GM12801 (cell line): ENCODE measurements around the gene APOBEC4.

Experiments used
- CTCF ChIP-seq: IDR thresholded peaks from one replicate; pipeline ENCODE4 v1.5.1; 2011; ENCODE audit warnings: control low read depth; ENCODE audit not compliant: insufficient read length; ENCODE audit errors: extremely low read depth

The APOBEC4 gene

GRCh38 chr1:183602510-183602909 is 50.6 kb downstream of the APOBEC4 start:
- TF ChIP-seq CTCF = no peak

- TF ChIP-seq CTCF = no peak
Measured at GRCh38 chr1:183600634-183601033, 52.5 kb downstream of the APOBEC4 start.

GRCh38 chr1:183600136-183600535 is 53.0 kb downstream of the APOBEC4 start:
- TF ChIP-seq CTCF = no peak

GRCh38 chr1:183598386-183598785 is 54.7 kb downstream of the APOBEC4 start:
- no peak for TF ChIP-seq CTCF

- no peak for TF ChIP-seq CTCF
Measured at GRCh38 chr1:183597656-183598347, 55.3 kb downstream of the APOBEC4 start.

- no peak for TF ChIP-seq CTCF
Measured at GRCh38 chr1:183596500-183596899, 56.6 kb downstream of the APOBEC4 start.
